ENCODE measurements around the gene ZNF503.

Gene ZNF503

GRCh38 chr10:75401569-75402485 lies at the start of gene ZNF503:
Gene ZNF503 (minus strand): TSS chr10:75401764. CDS start chr10:75401419, 345 bp downstream.
- H3K4me3 ChIP-seq (ENCODE audit: severe bottlenecking) = peak within 1 kb of the TSS; percentile 62
- no peaks in the 10 kb centered on the region for H3K4me1 ChIP-seq (ENCODE audit: insufficient read depth, poor library complexity, severe bottlenecking)
- H3K36me3 ChIP-seq (ENCODE audit: low read depth) = peaks cover 19% of the 10 kb centered on the region
- no peaks in the 10 kb centered on the region for H3K27me3 ChIP-seq (ENCODE audit: insufficient read depth, poor library complexity, severe bottlenecking)
- DNase-seq (ENCODE audit: low spot score) (peak; percentile 97), ATAC-seq (ENCODE audit: low read depth) (peak; percentile 62)
- TF ChIP-seq, protein P1, sequence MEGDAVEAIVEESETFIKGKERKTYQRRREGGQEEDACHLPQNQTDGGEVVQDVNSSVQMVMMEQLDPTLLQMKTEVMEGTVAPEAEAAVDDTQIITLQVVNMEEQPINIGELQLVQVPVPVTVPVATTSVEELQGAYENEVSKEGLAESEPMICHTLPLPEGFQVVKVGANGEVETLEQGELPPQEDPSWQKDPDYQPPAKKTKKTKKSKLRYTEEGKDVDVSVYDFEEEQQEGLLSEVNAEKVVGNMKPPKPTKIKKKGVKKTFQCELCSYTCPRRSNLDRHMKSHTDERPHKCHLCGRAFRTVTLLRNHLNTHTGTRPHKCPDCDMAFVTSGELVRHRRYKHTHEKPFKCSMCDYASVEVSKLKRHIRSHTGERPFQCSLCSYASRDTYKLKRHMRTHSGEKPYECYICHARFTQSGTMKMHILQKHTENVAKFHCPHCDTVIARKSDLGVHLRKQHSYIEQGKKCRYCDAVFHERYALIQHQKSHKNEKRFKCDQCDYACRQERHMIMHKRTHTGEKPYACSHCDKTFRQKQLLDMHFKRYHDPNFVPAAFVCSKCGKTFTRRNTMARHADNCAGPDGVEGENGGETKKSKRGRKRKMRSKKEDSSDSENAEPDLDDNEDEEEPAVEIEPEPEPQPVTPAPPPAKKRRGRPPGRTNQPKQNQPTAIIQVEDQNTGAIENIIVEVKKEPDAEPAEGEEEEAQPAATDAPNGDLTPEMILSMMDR (IDR thresholded peaks at IDR 0.05; ENCODE audit: poor library complexity, severe bottlenecking) = no peak
- H3K27ac ChIP-seq (ENCODE audit: poor library complexity, severe bottlenecking) = peak within 1 kb of the TSS; percentile 85
- no peaks in the 10 kb centered on the region for H3K9me3 ChIP-seq (ENCODE audit: severe bottlenecking)

GRCh38 chr10:75450644-75451640 lies 49.4 kb upstream of the ZNF503 start:
- Histone ChIP-seq H3K9me3 (ENCODE audit: severe bottlenecking) (no peaks in the 10 kb centered on the region), H3K36me3 (ENCODE audit: low read depth) (no peaks in the 10 kb centered on the region), H3K4me3 (ENCODE audit: severe bottlenecking) (no peak overlapping the region), H3K27ac (ENCODE audit: poor library complexity, severe bottlenecking) (no peak overlapping the region), H3K4me1 (ENCODE audit: insufficient read depth, poor library complexity, severe bottlenecking) (no peaks in the 10 kb centered on the region), H3K27me3 (ENCODE audit: insufficient read depth, poor library complexity, severe bottlenecking) (no peaks in the 10 kb centered on the region)
- TF ChIP-seq, protein P1 (IDR thresholded peaks at IDR 0.05; ENCODE audit: poor library complexity, severe bottlenecking) = no peak
- ATAC-seq (ENCODE audit: low read depth) (no peak), DNase-seq (ENCODE audit: low spot score) (no peak)

- Histone ChIP-seq H3K27ac (ENCODE audit: poor library complexity, severe bottlenecking) (no peak overlapping the region), H3K4me3 (ENCODE audit: severe bottlenecking) (no peak overlapping the region), H3K9me3 (ENCODE audit: severe bottlenecking) (no peaks in the 10 kb centered on the region), H3K36me3 (ENCODE audit: low read depth) (no peaks in the 10 kb centered on the region), H3K4me1 (ENCODE audit: insufficient read depth, poor library complexity, severe bottlenecking) (no peaks in the 10 kb centered on the region), H3K27me3 (ENCODE audit: insufficient read depth, poor library complexity, severe bottlenecking) (no peaks in the 10 kb centered on the region)
- ATAC-seq (ENCODE audit: low read depth) = no peak
- DNase-seq (ENCODE audit: low spot score) = no peak
- TF ChIP-seq, protein P1 (IDR thresholded peaks at IDR 0.05; ENCODE audit: poor library complexity, severe bottlenecking) = no peak
Observed at GRCh38 chr10:75450075-75450445, 48.5 kb upstream of the ZNF503 start.

GRCh38 chr10:75449382-75450074 lies 48.0 kb upstream of the ZNF503 start:
- no peak overlapping the region for H3K27ac ChIP-seq (ENCODE audit: poor library complexity, severe bottlenecking)
- no peak for DNase-seq (ENCODE audit: low spot score)
- ATAC-seq (ENCODE audit: low read depth) = no peak

More at GRCh38 chr10:75449382-75450074, 48.0 kb upstream of the ZNF503 start:
- TF ChIP-seq, protein P1 (IDR thresholded peaks at IDR 0.05; ENCODE audit: poor library complexity, severe bottlenecking) = no peak
- H3K27me3 ChIP-seq (ENCODE audit: insufficient read depth, poor library complexity, severe bottlenecking) = no peaks in the 10 kb centered on the region
- H3K36me3 ChIP-seq (ENCODE audit: low read depth) = no peaks in the 10 kb centered on the region
- no peak overlapping the region for H3K4me3 ChIP-seq (ENCODE audit: severe bottlenecking)
- no peaks in the 10 kb centered on the region for H3K4me1 ChIP-seq (ENCODE audit: insufficient read depth, poor library complexity, severe bottlenecking)
- no peaks in the 10 kb centered on the region for H3K9me3 ChIP-seq (ENCODE audit: severe bottlenecking)

All from RWPE2 (cell line).